Caco-2 (cell line): Measurements from ENCODE around the gene GATAD2B. TPM values are rescaled to one million over a fixed set of nuclear protein-coding genes. Genes with fewer than 3 reads are reported as not detected.

Experiments
- BruUV-seq: library from RNA; stranded (reverse); fragments of 400-500 nt; replicated peaks from 2 replicates; lab custom pipeline; 2021; lab: Mats Ljungman, UMichigan
- CTCF ChIA-PET: fragments of 300-600 bp; sonication (Branson Sonifier 250); formaldehyde crosslinking; loops from one replicate; lab custom pipeline; 2022; ENCODE audit warnings: antibody characterized with exemption; lab: Charles Lee
- POLR2A ChIA-PET: fragments of 300-600 bp; sonication (Branson Sonifier 250); formaldehyde crosslinking; loops from one replicate; lab custom pipeline; 2022; ENCODE audit warnings: antibody characterized with exemption; lab: Charles Lee
- DNase-seq, 2 experiments: peaks; one replicate each; pipeline versions ENCODE4 v3.0.0 to v3.0.0-alpha.2; 2020 to 2022
- H3K27me3 ChIP-seq: replicated peaks from 2 replicates; pipeline ENCODE4 v1.6.0; 2011; ENCODE audit warnings: low read length; ENCODE audit not compliant: control insufficient read depth, insufficient read depth
- H3K36me3 ChIP-seq: 2 replicates; pipeline ENCODE4 v1.5.1; 2011; ENCODE audit warnings: low read length; ENCODE audit not compliant: control insufficient read depth, insufficient read depth
- H3K4me1 ChIP-seq: fragments of 250-450 bp; sonication (Bioruptor Pico); 2 replicates; pipeline ENCODE4 v1.5.1; 2020; ENCODE audit warnings: mild to moderate bottlenecking
- H3K4me3 ChIP-seq: 2 replicates; pipeline ENCODE4 v1.5.1; 2011; ENCODE audit warnings: low read depth, mild to moderate bottlenecking, control low read depth, low read length
- H3K9me3 ChIP-seq: fragments of 250-450 bp; sonication (Bioruptor Pico); 2 replicates; pipeline ENCODE4 v1.5.1; 2020; ENCODE audit warnings: mild to moderate bottlenecking, moderate library complexity
- H3K27ac Mint-ChIP-seq: one replicate; pipeline ENCODE4 v1.8.0; 2022; ENCODE audit warnings: mixed read lengths; ENCODE audit not compliant: unreplicated experiment
- H3K27me3 Mint-ChIP-seq: one replicate; pipeline ENCODE4 v1.8.0; 2022; ENCODE audit warnings: mixed read lengths; ENCODE audit not compliant: insufficient read depth, unreplicated experiment
- H3K36me3 Mint-ChIP-seq: one replicate; pipeline ENCODE4 v1.8.0; 2022; ENCODE audit warnings: mild to moderate bottlenecking, mixed read lengths; ENCODE audit not compliant: insufficient read depth, unreplicated experiment
- H3K4me1 Mint-ChIP-seq: one replicate; pipeline ENCODE4 v1.8.0; 2022; ENCODE audit warnings: low read depth, mixed read lengths; ENCODE audit not compliant: unreplicated experiment
- H3K4me3 Mint-ChIP-seq: one replicate; pipeline ENCODE4 v1.8.0; 2022; ENCODE audit warnings: mild to moderate bottlenecking, moderate library complexity, mixed read lengths; ENCODE audit not compliant: unreplicated experiment
- H3K9me3 Mint-ChIP-seq: one replicate; pipeline ENCODE4 v1.8.0; 2022; ENCODE audit warnings: mixed read lengths; ENCODE audit not compliant: unreplicated experiment
- CTCF ChIP-seq, 2 experiments: fragments of 200-600 bp in 1 of 2; IDR thresholded peaks; 1 replicate in 1 of 2; 2 replicates in 1 of 2; pipeline versions ENCODE4 v1.5.1 to v1.8.0; 2011 to 2022; ENCODE audit warnings: antibody characterized with exemption in 1 of 2, control low read depth in 1 of 2, inconsistent platforms in 1 of 2, low read depth in 1 of 2, low read length in 1 of 2, mild to moderate bottlenecking in 1 of 2, moderate library complexity in 1 of 2; ENCODE audit not compliant: insufficient read depth in 1 of 2, severe bottlenecking in 1 of 2, unreplicated experiment in 1 of 2
- intact Hi-C: fragments of 100-400 bp; cut with micrococcal nuclease; formaldehyde crosslinking; loops from one replicate; pipeline ENCODE4 v1.10.0; 2022; ENCODE audit not compliant: unreplicated experiment
- total RNA-seq: library from RNA; stranded (reverse); gene quantifications from 2 replicates; pipeline ENCODE4 v1.2.3, GENCODE V29; 2022

GATAD2B gene
- total RNA-seq, 1 experiment from 2014 or later, result 38.0 TPM

GRCh38 chr1:153921080-153921802, 1.5 kb downstream of the GATAD2B start:
- intact Hi-C loops, result loop anchor here (5.0 kb wide), 1 partner anchor 244 kb away; the partner anchor contains the start of gene NPR1
- H3K9me3 Mint-ChIP-seq, result no peaks in the 10 kb centered on the region

GRCh38 chr1:153919876-153920852, 2.6 kb downstream of the GATAD2B start:
- intact Hi-C loops, result loop anchor here (5.0 kb wide), 1 partner anchor 243 kb away; the partner anchor contains the start of gene NPR1
- Histone ChIP-seq H3K4me3 (no peak overlapping the region; the same call in 1 of the 2 replicates), H3K9me3 (no peaks in the 10 kb centered on the region), H3K36me3 (no peaks in the 10 kb centered on the region), H3K27me3 (no peaks in the 10 kb centered on the region), H3K4me1 (peaks cover 16% of the 10 kb centered on the region)
- H3K36me3 Mint-ChIP-seq, result peaks cover 21% of the 10 kb centered on the region
- ChIA-PET CTCF (no interaction called here), POLR2A (no interaction called here)
- no peaks in the 10 kb centered on the region for H3K27me3 Mint-ChIP-seq
- peak overlapping the region; percentile 71 for H3K4me3 Mint-ChIP-seq
- H3K27ac Mint-ChIP-seq, result peak overlapping the region; percentile 86
- H3K9me3 Mint-ChIP-seq, result no peaks in the 10 kb centered on the region
- peaks cover 22% of the 10 kb centered on the region for H3K4me1 Mint-ChIP-seq
- DNase-seq, result no peak
- no TSS peak for BruUV-seq
- peak in 1 of 2 experiments; percentile 13 for TF ChIP-seq CTCF (IDR thresholded peaks at IDR 0.05; ENCODE audit: insufficient read depth in 1 of 2, low read depth in 1 of 2, low read length in 1 of 2, severe bottlenecking in 1 of 2, unreplicated experiment in 1 of 2)

More at GRCh38 chr1:153921080-153921802, 1.5 kb downstream of the GATAD2B start:
- Mint-ChIP-seq H3K27me3 (no peaks in the 10 kb centered on the region), H3K4me3 (peak overlapping the region; percentile 71), H3K36me3 (peaks cover 13% of the 10 kb centered on the region), H3K27ac (peak overlapping the region; percentile 86), H3K4me1 (peaks cover 22% of the 10 kb centered on the region)
- Histone ChIP-seq H3K36me3 (no peaks in the 10 kb centered on the region), H3K27me3 (no peaks in the 10 kb centered on the region), H3K9me3 (no peaks in the 10 kb centered on the region), H3K4me3 (peak overlapping the region; percentile 63), H3K4me1 (peaks cover 16% of the 10 kb centered on the region)
- POLR2A ChIA-PET, result interaction anchor here (2.2 kb wide), 1 partner anchor 69 kb away, joined by 7 read pairs; the partner anchor contains the start of gene RPS27
- BruUV-seq, result no TSS peak
- DNase-seq, result no peak
- TF ChIP-seq CTCF (IDR thresholded peaks at IDR 0.05; ENCODE audit: insufficient read depth in 1 of 2, low read depth in 1 of 2, low read length in 1 of 2, severe bottlenecking in 1 of 2, unreplicated experiment in 1 of 2), result no peak
- CTCF ChIA-PET, result interaction anchor here (0.8 to 2.8 kb wide), 3 partner anchors 26 to 432 kb away, joined by 3 to 24 read pairs (median 3); partner anchors contain the start of gene DENND4B

GRCh38 chr1:153916297-153916696, 6.5 kb downstream of the GATAD2B start:
- no peaks in the 10 kb centered on the region for H3K27me3 Mint-ChIP-seq
- no peak overlapping the region for H3K27ac Mint-ChIP-seq
- Histone ChIP-seq H3K27me3 (no peaks in the 10 kb centered on the region), H3K36me3 (no peaks in the 10 kb centered on the region), H3K4me1 (peaks cover 9% of the 10 kb centered on the region), H3K4me3 (no peak overlapping the region), H3K9me3 (no peaks in the 10 kb centered on the region)
- peaks cover 19% of the 10 kb centered on the region for H3K4me1 Mint-ChIP-seq
- ChIA-PET CTCF (interaction anchor here (0.7 kb wide), 1 partner anchor 175 kb away, joined by 3 read pairs; no protein-coding TSS in a partner anchor), POLR2A (interaction anchor here (0.6 kb wide), 1 partner anchor 74 kb away, joined by 3 read pairs; no protein-coding TSS in a partner anchor)
- H3K9me3 Mint-ChIP-seq, result peaks cover 8% of the 10 kb centered on the region
- H3K4me3 Mint-ChIP-seq, result no peak overlapping the region
- BruUV-seq, result no TSS peak
- intact Hi-C loops, result no loop called here
- H3K36me3 Mint-ChIP-seq, result peaks cover 12% of the 10 kb centered on the region
- no peak for TF ChIP-seq CTCF (IDR thresholded peaks at IDR 0.05; ENCODE audit: insufficient read depth in 1 of 2, low read depth in 1 of 2, low read length in 1 of 2, severe bottlenecking in 1 of 2, unreplicated experiment in 1 of 2)
- no peak for DNase-seq
